Raji (cell line): ENCODE measurements around the gene HHATL.

ENCODE experiments used
- POLR2A ChIP-seq: IDR thresholded peaks from 2 replicates; pipeline ENCODE4 v1.6.1; 2011; ENCODE audit warnings: low read depth, low read length, control low read depth; ENCODE audit not compliant: insufficient read depth

Gene HHATL

GRCh38 chr3:42662037-42662812 lies 40.4 kb downstream of the HHATL start:
- TF ChIP-seq POLR2A: no peak

- no peak for TF ChIP-seq POLR2A
Measured at GRCh38 chr3:42661593-42662022, 41.0 kb downstream of the HHATL start.

GRCh38 chr3:42660898-42661297 lies 41.7 kb downstream of the HHATL start:
- TF ChIP-seq POLR2A: no peak

GRCh38 chr3:42660131-42660715 lies 42.4 kb downstream of the HHATL start:
- no peak for TF ChIP-seq POLR2A

- no peak for TF ChIP-seq POLR2A
Measured at GRCh38 chr3:42659451-42660130, 43.0 kb downstream of the HHATL start.

- no peak for TF ChIP-seq POLR2A
Measured at GRCh38 chr3:42658771-42659390, 43.7 kb downstream of the HHATL start.

GRCh38 chr3:42658091-42658770 lies 44.4 kb downstream of the HHATL start:
- TF ChIP-seq POLR2A: no peak

GRCh38 chr3:42657675-42658074 lies 44.9 kb downstream of the HHATL start:
- TF ChIP-seq POLR2A: no peak

- TF ChIP-seq POLR2A: no peak
Measured at GRCh38 chr3:42656680-42657610, 45.7 kb downstream of the HHATL start.

- no peak for TF ChIP-seq POLR2A
Measured at GRCh38 chr3:42655980-42656679, 46.5 kb downstream of the HHATL start.

- TF ChIP-seq POLR2A: no peak
Measured at GRCh38 chr3:42655331-42655888, 47.2 kb downstream of the HHATL start.

GRCh38 chr3:42654331-42655201 lies 48.0 kb downstream of the HHATL start:
- no peak for TF ChIP-seq POLR2A
